ENCODE results near the gene PTH1R.

The PTH1R gene

GRCh38 chr3:46860810-46861604 lies 16.5 kb upstream of the PTH1R start:
- FAIRE-seq (no peak), DNase-seq (ENCODE audit: insufficient read length, low spot score) (no peak)
- no peak for TF ChIP-seq CTCF (IDR thresholded peaks at IDR 0.05; ENCODE audit: insufficient read depth, missing control alignments)

GRCh38 chr3:46861605-46862368 lies 15.7 kb upstream of the PTH1R start:
- DNase-seq (ENCODE audit: insufficient read length, low spot score): no peak
- no peak for TF ChIP-seq CTCF (IDR thresholded peaks at IDR 0.05; ENCODE audit: insufficient read depth, missing control alignments)
- no peak for FAIRE-seq

- FAIRE-seq (no peak), DNase-seq (ENCODE audit: insufficient read length, low spot score) (no peak)
- no peak for TF ChIP-seq CTCF (IDR thresholded peaks at IDR 0.05; ENCODE audit: insufficient read depth, missing control alignments)
Measured at GRCh38 chr3:46862369-46863025, 15.0 kb upstream of the PTH1R start.

- no peak for TF ChIP-seq CTCF (IDR thresholded peaks at IDR 0.05; ENCODE audit: insufficient read depth, missing control alignments)
- DNase-seq (ENCODE audit: insufficient read length, low spot score) (no peak), FAIRE-seq (no peak)
Measured at GRCh38 chr3:46863261-46863782, 14.2 kb upstream of the PTH1R start, which contains the start of gene MYL3. TSS of gene MYL3 (minus strand) at chr3:46863444. CDS start at chr3:46863390, 54 bp downstream.

- no peak for FAIRE-seq
- peak; percentile 8 for TF ChIP-seq CTCF (IDR thresholded peaks at IDR 0.05; ENCODE audit: insufficient read depth, missing control alignments)
Measured at GRCh38 chr3:46864061-46864881, 13.2 kb upstream of the PTH1R start.

GRCh38 chr3:46865031-46865507 lies 12.5 kb upstream of the PTH1R start:
- no peak for TF ChIP-seq CTCF (IDR thresholded peaks at IDR 0.05; ENCODE audit: insufficient read depth, missing control alignments)
- DNase-seq (ENCODE audit: insufficient read length, low spot score) (no peak), FAIRE-seq (no peak)

More at GRCh38 chr3:46864061-46864881, 13.2 kb upstream of the PTH1R start:
- no peak for DNase-seq (ENCODE audit: insufficient read length, low spot score)

Measured in D721Med (cell line).